Karpas-422 (cell line): Measurements from ENCODE around the gene ADK. TPM values are rescaled to one million over a fixed set of nuclear protein-coding genes. Genes with fewer than 3 reads are reported as not detected.

ENCODE experiments used
- DNase-seq: peaks from one replicate; pipeline ENCODE4 v3.0.0-alpha.2; 2015
- H2AFZ ChIP-seq: fragments of 200-600 bp; sonication (generic); 2 replicates; pipeline ENCODE4 v1.6.1; 2014; ENCODE audit warnings: antibody characterized with exemption, low read length, mixed read lengths
- H3K27ac ChIP-seq: fragments of 200-600 bp; sonication (generic); 2 replicates; pipeline ENCODE4 v1.5.1; 2014; ENCODE audit warnings: mild to moderate bottlenecking, low read length, moderate library complexity
- H3K27me3 ChIP-seq: fragments of 200-600 bp; sonication (generic); 2 replicates; pipeline ENCODE4 v1.6.1; 2014; ENCODE audit warnings: low read length, mixed read lengths
- H3K36me3 ChIP-seq: fragments of 200-600 bp; sonication (generic); 2 replicates; pipeline ENCODE4 v1.6.1; 2014; ENCODE audit warnings: low read length, mixed read lengths; ENCODE audit not compliant: insufficient read depth
- H3K4me1 ChIP-seq: fragments of 200-600 bp; sonication (generic); 2 replicates; pipeline ENCODE4 v1.6.1; 2014; ENCODE audit warnings: mild to moderate bottlenecking, low read length, mixed read lengths
- H3K4me2 ChIP-seq: fragments of 200-600 bp; sonication (generic); 2 replicates; pipeline ENCODE4 v1.6.1; 2014; ENCODE audit warnings: low read length, low read depth, mild to moderate bottlenecking; ENCODE audit not compliant: poor library complexity, severe bottlenecking
- H3K4me3 ChIP-seq: fragments of 200-600 bp; sonication (generic); 2 replicates; pipeline ENCODE4 v1.5.1; 2014; ENCODE audit warnings: mild to moderate bottlenecking, antibody characterized with exemption, low read length, mixed read lengths
- H3K79me2 ChIP-seq: fragments of 200-600 bp; sonication (generic); 2 replicates; pipeline ENCODE4 v1.6.1; 2014; ENCODE audit warnings: mild to moderate bottlenecking, low read length, mixed read lengths
- H3K9ac ChIP-seq: fragments of 200-600 bp; sonication (generic); 2 replicates; pipeline ENCODE4 v1.6.0; 2014; ENCODE audit warnings: low read length
- H3K9me2 ChIP-seq: fragments of 200-600 bp; sonication (generic), shearing (Covaris generic); replicated peaks from 2 replicates; pipeline ENCODE4 v1.6.0; 2014; ENCODE audit warnings: mild to moderate bottlenecking, low read length, moderate library complexity; ENCODE audit not compliant: insufficient read depth
- H3K9me3 ChIP-seq: fragments of 300-700, 200-600 bp; sonication (generic); 2 replicates; pipeline ENCODE4 v1.6.1; 2014; ENCODE audit warnings: low read length, mixed read lengths
- H4K20me1 ChIP-seq: fragments of 200-600 bp; sonication (generic); 2 replicates; pipeline ENCODE4 v1.6.1; 2014; ENCODE audit warnings: mild to moderate bottlenecking, antibody characterized with exemption, low read length, low read depth; ENCODE audit not compliant: insufficient read depth
- total RNA-seq: library from RNA; depleted of rRNA; stranded (reverse); fragments of >200 nt; shearing (Covaris generic); gene quantifications from 2 replicates; pipeline ENCODE4 v1.2.3, GENCODE V29; 2014; ENCODE audit warnings: low replicate concordance

ADK gene
- total RNA-seq, 1 experiment from 2014 or later: 41.4 TPM

DNA sequence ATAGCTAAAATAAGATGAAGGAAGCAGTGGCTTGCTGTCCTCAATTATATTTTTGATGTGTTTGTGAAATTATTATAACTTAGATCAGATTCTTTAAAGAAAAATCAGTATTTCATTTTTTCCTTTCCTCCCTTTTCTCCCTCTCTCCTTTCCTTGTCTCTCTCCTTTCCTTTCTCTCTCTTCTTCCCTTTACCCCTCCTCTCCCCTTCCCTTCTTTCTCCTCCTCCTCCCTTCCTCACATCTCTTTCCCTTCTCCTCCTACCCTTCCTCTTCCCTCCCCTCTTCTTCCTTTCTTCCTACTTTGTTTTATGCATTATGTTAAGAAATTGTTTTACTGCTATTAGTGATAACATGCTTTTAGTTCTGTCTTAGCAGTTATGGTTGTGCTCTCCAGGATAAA lies 171.5 kb downstream of the ADK start:
- Histone ChIP-seq H3K36me3 (peaks cover 9% of the 10 kb centered on the region; the same call in 1 of the 2 replicates), H3K9ac (no peak overlapping the region), H3K79me2 (peaks cover 87% of the 10 kb centered on the region), H4K20me1 (no peaks in the 10 kb centered on the region), H3K4me3 (no peak overlapping the region), H3K9me3 (no peaks in the 10 kb centered on the region), H3K27me3 (no peaks in the 10 kb centered on the region), H2AFZ (no peak overlapping the region), H3K4me2 (no peak overlapping the region), H3K27ac (no peak overlapping the region), H3K9me2 (no peaks in the 10 kb centered on the region), H3K4me1 (no peaks in the 10 kb centered on the region)
- no peak for DNase-seq

- no peaks in the 10 kb centered on the region for H3K27me3 ChIP-seq
- H3K36me3 ChIP-seq: 0 out of 2 replicates have a peak, but pooled peaks cover 6% of the 10 kb centered on the region
- H3K9me2 ChIP-seq: no peaks in the 10 kb centered on the region
- no peaks in the 10 kb centered on the region for H3K4me1 ChIP-seq
- H3K4me3 ChIP-seq: no peak overlapping the region
- no peak overlapping the region for H2AFZ ChIP-seq
- DNase-seq: no peak
- no peak overlapping the region for H3K4me2 ChIP-seq
- H3K27ac ChIP-seq: no peak overlapping the region
- peaks cover 72% of the 10 kb centered on the region for H3K79me2 ChIP-seq
- no peaks in the 10 kb centered on the region for H3K9me3 ChIP-seq
- H4K20me1 ChIP-seq: no peaks in the 10 kb centered on the region
- H3K9ac ChIP-seq: no peak overlapping the region
Observed at GRCh38 chr10:74328388-74328787, 177.4 kb downstream of the ADK start.

- DNase-seq: no peak
- no peaks in the 10 kb centered on the region for H4K20me1 ChIP-seq
- 0 out of 2 replicates have a peak, but pooled peaks cover 4% of the 10 kb centered on the region for H3K36me3 ChIP-seq
- H3K79me2 ChIP-seq: peaks cover 70% of the 10 kb centered on the region
- H2AFZ ChIP-seq: no peak overlapping the region
- no peaks in the 10 kb centered on the region for H3K9me2 ChIP-seq
- H3K4me3 ChIP-seq: no peak overlapping the region
- H3K4me1 ChIP-seq: no peaks in the 10 kb centered on the region
- no peak overlapping the region for H3K4me2 ChIP-seq
- H3K27me3 ChIP-seq: no peaks in the 10 kb centered on the region
- no peaks in the 10 kb centered on the region for H3K9me3 ChIP-seq
- H3K9ac ChIP-seq: no peak overlapping the region
- H3K27ac ChIP-seq: no peak overlapping the region
Observed at GRCh38 chr10:74329873-74330272, 178.9 kb downstream of the ADK start.

GRCh38 chr10:74330646-74331045 lies 179.6 kb downstream of the ADK start:
- H3K36me3 ChIP-seq: 0 out of 2 replicates have a peak, but pooled peaks cover 4% of the 10 kb centered on the region
- H3K79me2 ChIP-seq: peaks cover 66% of the 10 kb centered on the region
- no peaks in the 10 kb centered on the region for H3K4me1 ChIP-seq
- H3K9ac ChIP-seq: no peak overlapping the region
- no peak overlapping the region for H2AFZ ChIP-seq
- H3K9me2 ChIP-seq: no peaks in the 10 kb centered on the region
- H3K4me3 ChIP-seq: no peak overlapping the region
- no peak for DNase-seq
- H3K9me3 ChIP-seq: no peaks in the 10 kb centered on the region
- no peak overlapping the region for H3K4me2 ChIP-seq
- no peaks in the 10 kb centered on the region for H4K20me1 ChIP-seq
- no peaks in the 10 kb centered on the region for H3K27me3 ChIP-seq
- no peak overlapping the region for H3K27ac ChIP-seq

- H3K9me3 ChIP-seq: no peaks in the 10 kb centered on the region
- H4K20me1 ChIP-seq: no peaks in the 10 kb centered on the region
- H3K4me3 ChIP-seq: no peak overlapping the region
- no peak overlapping the region for H3K9ac ChIP-seq
- H3K4me2 ChIP-seq: no peak overlapping the region
- no peak overlapping the region for H3K27ac ChIP-seq
- peaks cover 66% of the 10 kb centered on the region for H3K79me2 ChIP-seq
- DNase-seq: no peak
- no peaks in the 10 kb centered on the region for H3K27me3 ChIP-seq
- H3K4me1 ChIP-seq: no peaks in the 10 kb centered on the region
- 0 out of 2 replicates have a peak, but pooled peaks cover 4% of the 10 kb centered on the region for H3K36me3 ChIP-seq
- no peak overlapping the region for H2AFZ ChIP-seq
- no peaks in the 10 kb centered on the region for H3K9me2 ChIP-seq
Observed at GRCh38 chr10:74332398-74332797, 181.4 kb downstream of the ADK start.

DNA sequence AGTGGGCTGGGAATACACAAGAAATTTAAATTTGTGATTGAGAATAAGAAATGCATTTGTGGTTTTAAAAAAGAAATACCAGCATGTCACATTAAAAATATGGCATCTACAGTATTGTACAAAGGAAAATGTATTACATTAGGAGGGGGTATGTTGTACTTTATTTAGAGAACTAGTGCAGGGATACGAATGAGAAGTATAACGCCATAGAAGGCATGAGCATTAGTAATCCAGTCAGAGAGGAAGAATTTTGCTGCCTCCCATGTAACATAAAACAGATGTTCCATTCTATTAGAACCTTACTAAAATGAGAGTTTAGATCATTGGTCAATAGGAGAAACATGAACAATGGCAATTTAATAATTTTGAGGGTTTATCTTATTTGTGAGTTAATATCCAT lies 182.2 kb downstream of the ADK start:
- no peak for DNase-seq
- Histone ChIP-seq H3K4me2 (no peak overlapping the region), H3K27me3 (no peaks in the 10 kb centered on the region), H2AFZ (no peak overlapping the region), H4K20me1 (no peaks in the 10 kb centered on the region), H3K79me2 (peaks cover 62% of the 10 kb centered on the region), H3K4me1 (no peaks in the 10 kb centered on the region), H3K9me2 (no peaks in the 10 kb centered on the region), H3K9ac (no peak overlapping the region), H3K27ac (no peak overlapping the region), H3K36me3 (0 out of 2 replicates have a peak, but pooled peaks cover 4% of the 10 kb centered on the region), H3K4me3 (no peak overlapping the region), H3K9me3 (no peaks in the 10 kb centered on the region)

GRCh38 chr10:74334221-74334620 lies 183.2 kb downstream of the ADK start:
- no peak overlapping the region for H2AFZ ChIP-seq
- 0 out of 2 replicates have a peak, but pooled peaks cover 4% of the 10 kb centered on the region for H3K36me3 ChIP-seq
- H3K27ac ChIP-seq: no peak overlapping the region
- H3K27me3 ChIP-seq: no peaks in the 10 kb centered on the region
- H3K4me1 ChIP-seq: no peaks in the 10 kb centered on the region
- H3K4me3 ChIP-seq: no peak overlapping the region
- H3K4me2 ChIP-seq: no peak overlapping the region
- H4K20me1 ChIP-seq: no peaks in the 10 kb centered on the region
- H3K9me3 ChIP-seq: no peaks in the 10 kb centered on the region
- H3K9ac ChIP-seq: no peak overlapping the region
- H3K79me2 ChIP-seq: peaks cover 60% of the 10 kb centered on the region
- no peaks in the 10 kb centered on the region for H3K9me2 ChIP-seq
- DNase-seq: no peak

GRCh38 chr10:74335501-74335900 lies 184.5 kb downstream of the ADK start:
- Histone ChIP-seq H3K36me3 (peaks cover 6% of the 10 kb centered on the region; the same call in 1 of the 2 replicates), H3K79me2 (peaks cover 59% of the 10 kb centered on the region), H3K4me1 (no peaks in the 10 kb centered on the region), H3K9ac (no peak overlapping the region), H3K27ac (no peak overlapping the region), H2AFZ (no peak overlapping the region), H3K27me3 (no peaks in the 10 kb centered on the region), H3K4me2 (no peak overlapping the region), H4K20me1 (no peaks in the 10 kb centered on the region), H3K9me2 (no peaks in the 10 kb centered on the region), H3K9me3 (no peaks in the 10 kb centered on the region), H3K4me3 (no peak overlapping the region)
- no peak for DNase-seq
